A549 (cell line): ENCODE results near the gene ARFGEF3. TPM values are rescaled to one million over a fixed set of nuclear protein-coding genes. Genes with fewer than 3 reads are reported as not detected.
A peak's percentile ranks its signal among the peaks of the same experiment; 100 is the strongest.

Experiments used
- ATAC-seq, 2 experiments: fragments of 200-7000 bp in 1 of 2; fragments of >200 bp in 1 of 2; cut with Nextera tagmentation in 1 of 2; cut with Tn5 transposase in 1 of 2; 3 replicates each; pipeline versions ENCODE4 v1.8.0 to v1.9.1; 2018 to 2020; ENCODE audit warnings: mild to moderate bottlenecking in 1 of 2, moderate library complexity in 1 of 2
- CTCF ChIA-PET: fragments of 300-600 bp; sonication (Branson Sonifier 250); formaldehyde crosslinking; extraction: SDS; loops from one replicate; lab custom pipeline; 2021; ENCODE audit warnings: antibody characterized with exemption, inconsistent platforms; lab: Yijun Ruan, JAX
- POLR2A ChIA-PET: fragments of 350-600 bp; formaldehyde crosslinking; extraction: SDS; loops from one replicate; lab custom pipeline; 2021; ENCODE audit warnings: antibody characterized with exemption, inconsistent platforms; lab: Yijun Ruan, JAX
- DNase-seq, 2 experiments: peaks; one replicate each; pipeline versions ENCODE4 v3.0.0 to v3.0.0-alpha.2; 2011 to 2016; ENCODE audit warnings: low read depth in 1 of 2, low spot score in 1 of 2
- FAIRE-seq: peaks from 2 replicates; lab custom pipeline; 2011; peaks lifted over from hg19 to GRCh38; lab: Jason Lieb, UNC
- H3K27ac ChIP-seq, 2 experiments: fragments of >200 bp; sonication (Bioruptor Twin); formaldehyde crosslinking; 3 replicates each; pipeline ENCODE4 v1.5.1; 2016 to 2017
- H3K4me1 ChIP-seq: fragments of >200 bp; sonication (Bioruptor Twin); formaldehyde crosslinking; 3 replicates; pipeline ENCODE4 v1.6.1; 2016
- H3K4me2 ChIP-seq: fragments of >200 bp; sonication (Bioruptor Twin); formaldehyde crosslinking; 3 replicates; pipeline ENCODE4 v1.6.1; 2016
- H3K4me3 ChIP-seq: fragments of >200 bp; sonication (Bioruptor Twin); formaldehyde crosslinking; 3 replicates; pipeline ENCODE4 v1.5.1; 2016
- H3K9me3 ChIP-seq: fragments of >200 bp; sonication (Bioruptor Twin); formaldehyde crosslinking; 3 replicates; pipeline ENCODE4 v1.6.1; 2016
- CBX2 ChIP-seq: fragments of 200-600 bp; sonication (generic); IDR thresholded peaks from 2 replicates; pipeline ENCODE4 v1.6.1; 2016; ENCODE audit warnings: low read depth, mild to moderate bottlenecking, borderline replicate concordance
- CHD2 ChIP-seq: fragments of 150-350 bp; IDR thresholded peaks from 2 replicates; pipeline ENCODE4 v1.6.1; 2014; ENCODE audit warnings: low read length; ENCODE audit not compliant: partially characterized antibody
- CHD4 ChIP-seq: fragments of 200-600 bp; sonication (generic); IDR thresholded peaks from 2 replicates; pipeline ENCODE4 v1.6.1; 2016; ENCODE audit warnings: antibody characterized with exemption, mild to moderate bottlenecking, borderline replicate concordance
- EHF ChIP-seq: fragments of 250-450 bp; sonication (Bioruptor Pico); IDR thresholded peaks from 2 replicates; pipeline ENCODE4 v1.5.0; 2020; ENCODE audit warnings: mild to moderate bottlenecking
- EHMT2 ChIP-seq: fragments of 200-600 bp; sonication (generic); IDR thresholded peaks from 2 replicates; pipeline ENCODE4 v1.6.1; 2016; ENCODE audit warnings: antibody characterized with exemption, low read depth, mild to moderate bottlenecking, moderate library complexity
- ELK1 ChIP-seq: fragments of 150-350 bp; IDR thresholded peaks from 2 replicates; pipeline ENCODE4 v1.6.1; 2014; ENCODE audit warnings: low read depth, mild to moderate bottlenecking, low read length
- FOXS1 ChIP-seq: fragments of 250-450 bp; sonication (Bioruptor Pico); IDR thresholded peaks from 2 replicates; pipeline ENCODE4 v1.5.0; 2020; ENCODE audit warnings: mild to moderate bottlenecking, moderate library complexity
- GATA3 ChIP-seq: IDR thresholded peaks from 2 replicates; pipeline ENCODE4 v1.6.1; 2012; ENCODE audit warnings: borderline replicate concordance
- HOXB13 ChIP-seq: fragments of 250-450 bp; sonication (Bioruptor Pico); IDR thresholded peaks from 2 replicates; pipeline ENCODE4 v1.5.0; 2020; ENCODE audit warnings: low read depth, mild to moderate bottlenecking, moderate library complexity
- JUN ChIP-seq, 2 experiments: fragments of >200 bp; sonication (Bioruptor Twin); formaldehyde crosslinking; IDR thresholded peaks; 2 replicates in 1 of 2; 3 replicates in 1 of 2; pipeline ENCODE4 v1.6.1; 2016 to 2017
- KDM1A ChIP-seq: fragments of 200-600 bp; sonication (generic); IDR thresholded peaks from 2 replicates; pipeline ENCODE4 v1.6.1; 2016; ENCODE audit warnings: low read depth, mild to moderate bottlenecking
- MAFK ChIP-seq: fragments of 450-650 bp; IDR thresholded peaks from 2 replicates; pipeline ENCODE4 v1.6.1; 2014; ENCODE audit not compliant: partially characterized antibody
- MAX ChIP-seq: IDR thresholded peaks from 2 replicates; pipeline ENCODE4 v1.6.1; 2012
- MYC ChIP-seq: IDR thresholded peaks from 2 replicates; pipeline ENCODE4 v1.6.1; 2012; ENCODE audit warnings: mild to moderate bottlenecking, inconsistent platforms, low read length, improper control_type of control experiment, borderline replicate concordance
- NFE2L2 ChIP-seq: fragments of 150-350 bp; conservative IDR thresholded peaks from 2 replicates; pipeline ENCODE4 v1.6.1; 2014; ENCODE audit warnings: low read length
- NPAS2 ChIP-seq: fragments of 250-450 bp; sonication (Bioruptor Pico); IDR thresholded peaks from 2 replicates; pipeline ENCODE4 v1.8.0; 2022; ENCODE audit warnings: mild to moderate bottlenecking, moderate library complexity, borderline replicate concordance
- POLR2A ChIP-seq: IDR thresholded peaks from 2 replicates; pipeline ENCODE4 v1.6.1; 2012; ENCODE audit warnings: mild to moderate bottlenecking, low read length
- POLR2AphosphoS2 ChIP-seq: conservative IDR thresholded peaks from 2 replicates; pipeline ENCODE4 v1.6.1; 2012; ENCODE audit warnings: low read length, improper control_type of control experiment, inconsistent platforms
- RAD21 ChIP-seq, 2 experiments: fragments of >200 bp in 1 of 2; sonication (Bioruptor Twin) in 1 of 2; formaldehyde crosslinking in 1 of 2; IDR thresholded peaks in 1 of 2; conservative IDR thresholded peaks in 1 of 2; 2 replicates in 1 of 2; 3 replicates in 1 of 2; pipeline ENCODE4 v1.6.1; 2012 to 2018; ENCODE audit warnings: inconsistent platforms in 1 of 2
- RARB ChIP-seq: fragments of 250-450 bp; sonication (Bioruptor Pico); IDR thresholded peaks from 2 replicates; pipeline ENCODE4 v1.8.0; 2021; ENCODE audit warnings: mild to moderate bottlenecking, moderate library complexity
- RFX5 ChIP-seq: fragments of 450-650 bp; IDR thresholded peaks from 2 replicates; pipeline ENCODE4 v1.7.1; 2014; ENCODE audit warnings: antibody characterized with exemption, mild to moderate bottlenecking, moderate library complexity
- SMC3 ChIP-seq: fragments of >200 bp; sonication (Bioruptor Twin); formaldehyde crosslinking; IDR thresholded peaks from 3 replicates; pipeline ENCODE4 v1.6.1; 2018; ENCODE audit warnings: inconsistent platforms
- ZC3H11A ChIP-seq: fragments of 450-650 bp; IDR thresholded peaks from 2 replicates; pipeline ENCODE4 v1.6.1; 2014; ENCODE audit warnings: antibody characterized with exemption, mild to moderate bottlenecking
- ZNF302 ChIP-seq: fragments of 250-450 bp; sonication (Bioruptor Pico); IDR thresholded peaks from 2 replicates; pipeline ENCODE4 v1.9.0; 2021; ENCODE audit warnings: inconsistent platforms, mild to moderate bottlenecking, moderate library complexity
- WGBS: methylation state at CpG from one replicate; pipeline ENCODE4 v1.1.6; 2017; ENCODE audit errors: missing lambda C conversion rate; 5-methylcytosine and 5-hydroxymethylcytosine counted together
- polyA plus RNA-seq, 4 experiments: library from polyadenylated mRNA; depleted of rRNA in 3 of 4; stranded (reverse); fragments of >200 nt; fragmentation: RNase III in 1 of 4; extraction: RNeasy Plus Mini Kit Qiagen cat#74134 plus additional on column Dnase treatment in 1 of 4; gene quantifications; 2 replicates in 3 of 4; 3 replicates in 1 of 4; pipeline ENCODE4 v1.2.3, GENCODE V29; 2011 to 2017
- TF ChIP-seq, protein P1 (sequence below): fragments of 450-650 bp; IDR thresholded peaks from 2 replicates; pipeline ENCODE4 v1.6.1; 2014; ENCODE audit warnings: antibody characterized with exemption
- TF ChIP-seq, protein P2 (sequence below): fragments of 250-450 bp; sonication (Bioruptor Pico); IDR thresholded peaks from 2 replicates; pipeline ENCODE4 v1.5.0; 2020; ENCODE audit warnings: low read depth, mild to moderate bottlenecking, moderate library complexity
- TF ChIP-seq, protein P3 (sequence below): fragments of 200-600 bp; sonication (generic); IDR thresholded peaks from 2 replicates; pipeline ENCODE4 v1.6.1; 2016; ENCODE audit warnings: antibody characterized with exemption, mild to moderate bottlenecking, moderate library complexity
- TF ChIP-seq, protein P4 (sequence below): IDR thresholded peaks from 2 replicates; pipeline ENCODE4 v1.6.1; 2012

Gene ARFGEF3
- polyA plus RNA-seq, 2 of the 4 experiments (the other 2 are of a cell fraction): 0.15 to 0.83 TPM

DNA sequence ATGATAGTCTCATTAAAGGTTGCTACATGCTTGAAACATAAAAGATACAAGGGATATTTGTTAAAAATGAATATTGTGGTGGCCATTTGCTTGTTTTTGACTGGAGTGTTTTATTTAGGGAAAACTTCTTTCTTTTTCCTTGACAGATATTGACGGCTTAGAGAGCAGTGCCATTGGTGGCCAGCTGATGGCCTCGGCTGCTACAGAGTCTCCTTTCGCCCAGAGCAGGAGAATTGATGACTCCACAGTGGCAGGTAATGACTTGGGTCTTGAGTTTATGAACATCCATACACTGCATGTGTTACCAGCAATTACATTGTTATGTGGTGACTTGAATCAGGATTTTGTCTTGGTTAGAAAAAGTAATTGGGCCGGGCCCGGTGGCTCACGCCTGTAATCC, 124.1 kb downstream of the ARFGEF3 start:
- ATAC-seq (peak in 1 of 2 experiments; percentile 49; a peak in 1 of 6 replicates), FAIRE-seq (no peak), DNase-seq (no peak)
- Histone ChIP-seq H3K9me3 (no peaks in the 10 kb centered on the region), H3K27ac (no peak overlapping the region), H3K4me3 (no peak overlapping the region), H3K4me2 (no peak overlapping the region), H3K4me1 (no peaks in the 10 kb centered on the region)
- WGBS: 73% methylated on average over 6 of the region's 6 CpGs
- no peak for TF ChIP-seq NFE2L2
- no peak for TF ChIP-seq HOXB13 (CRISPR knock-in tag)
- TF ChIP-seq ZC3H11A: no peak
- TF ChIP-seq EHF (CRISPR knock-in tag): no peak
- no peak for TF ChIP-seq GATA3
- no peak for TF ChIP-seq RARB (CRISPR knock-in tag)
- no peak for TF ChIP-seq FOXS1
- no peak for TF ChIP-seq ZNF302
- no peak for TF ChIP-seq KDM1A
- TF ChIP-seq CBX2: no peak
- TF ChIP-seq MAX: no peak
- TF ChIP-seq, protein P1, sequence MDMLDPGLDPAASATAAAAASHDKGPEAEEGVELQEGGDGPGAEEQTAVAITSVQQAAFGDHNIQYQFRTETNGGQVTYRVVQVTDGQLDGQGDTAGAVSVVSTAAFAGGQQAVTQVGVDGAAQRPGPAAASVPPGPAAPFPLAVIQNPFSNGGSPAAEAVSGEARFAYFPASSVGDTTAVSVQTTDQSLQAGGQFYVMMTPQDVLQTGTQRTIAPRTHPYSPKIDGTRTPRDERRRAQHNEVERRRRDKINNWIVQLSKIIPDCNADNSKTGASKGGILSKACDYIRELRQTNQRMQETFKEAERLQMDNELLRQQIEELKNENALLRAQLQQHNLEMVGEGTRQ: no peak
- no peak for TF ChIP-seq EHMT2
- TF ChIP-seq ELK1: no peak
- TF ChIP-seq RAD21 (conservative IDR thresholded peaks at IDR 0.05 in 1 of 2, IDR thresholded peaks at IDR 0.05 in 1 of 2): no peak
- TF ChIP-seq, protein P2, sequence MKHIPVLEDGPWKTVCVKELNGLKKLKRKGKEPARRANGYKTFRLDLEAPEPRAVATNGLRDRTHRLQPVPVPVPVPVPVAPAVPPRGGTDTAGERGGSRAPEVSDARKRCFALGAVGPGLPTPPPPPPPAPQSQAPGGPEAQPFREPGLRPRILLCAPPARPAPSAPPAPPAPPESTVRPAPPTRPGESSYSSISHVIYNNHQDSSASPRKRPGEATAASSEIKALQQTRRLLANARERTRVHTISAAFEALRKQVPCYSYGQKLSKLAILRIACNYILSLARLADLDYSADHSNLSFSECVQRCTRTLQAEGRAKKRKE (CRISPR knock-in tag): no peak
- no peak for TF ChIP-seq POLR2AphosphoS2
- TF ChIP-seq NPAS2 (CRISPR knock-in tag): no peak
- no peak for TF ChIP-seq MYC
- TF ChIP-seq CHD2: no peak
- POLR2A ChIA-PET: no interaction called here
- CTCF ChIA-PET: interaction anchor here (0.6 kb wide), 2 partner anchors 53 to 896 kb away, joined by 3 read pairs; no protein-coding TSS in a partner anchor

- TF ChIP-seq RFX5 (no peak), MAFK (no peak), CHD4 (no peak), ZNF302 (no peak), POLR2A (no peak), MAX (no peak), KDM1A (no peak), JUN (IDR thresholded peaks at IDR 0.05) (no peak), HOXB13 (CRISPR knock-in tag) (no peak), GATA3 (no peak), SMC3 (no peak), RARB (CRISPR knock-in tag) (no peak)
- TF ChIP-seq, protein P3, sequence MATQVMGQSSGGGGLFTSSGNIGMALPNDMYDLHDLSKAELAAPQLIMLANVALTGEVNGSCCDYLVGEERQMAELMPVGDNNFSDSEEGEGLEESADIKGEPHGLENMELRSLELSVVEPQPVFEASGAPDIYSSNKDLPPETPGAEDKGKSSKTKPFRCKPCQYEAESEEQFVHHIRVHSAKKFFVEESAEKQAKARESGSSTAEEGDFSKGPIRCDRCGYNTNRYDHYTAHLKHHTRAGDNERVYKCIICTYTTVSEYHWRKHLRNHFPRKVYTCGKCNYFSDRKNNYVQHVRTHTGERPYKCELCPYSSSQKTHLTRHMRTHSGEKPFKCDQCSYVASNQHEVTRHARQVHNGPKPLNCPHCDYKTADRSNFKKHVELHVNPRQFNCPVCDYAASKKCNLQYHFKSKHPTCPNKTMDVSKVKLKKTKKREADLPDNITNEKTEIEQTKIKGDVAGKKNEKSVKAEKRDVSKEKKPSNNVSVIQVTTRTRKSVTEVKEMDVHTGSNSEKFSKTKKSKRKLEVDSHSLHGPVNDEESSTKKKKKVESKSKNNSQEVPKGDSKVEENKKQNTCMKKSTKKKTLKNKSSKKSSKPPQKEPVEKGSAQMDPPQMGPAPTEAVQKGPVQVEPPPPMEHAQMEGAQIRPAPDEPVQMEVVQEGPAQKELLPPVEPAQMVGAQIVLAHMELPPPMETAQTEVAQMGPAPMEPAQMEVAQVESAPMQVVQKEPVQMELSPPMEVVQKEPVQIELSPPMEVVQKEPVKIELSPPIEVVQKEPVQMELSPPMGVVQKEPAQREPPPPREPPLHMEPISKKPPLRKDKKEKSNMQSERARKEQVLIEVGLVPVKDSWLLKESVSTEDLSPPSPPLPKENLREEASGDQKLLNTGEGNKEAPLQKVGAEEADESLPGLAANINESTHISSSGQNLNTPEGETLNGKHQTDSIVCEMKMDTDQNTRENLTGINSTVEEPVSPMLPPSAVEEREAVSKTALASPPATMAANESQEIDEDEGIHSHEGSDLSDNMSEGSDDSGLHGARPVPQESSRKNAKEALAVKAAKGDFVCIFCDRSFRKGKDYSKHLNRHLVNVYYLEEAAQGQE: no peak
- TF ChIP-seq, protein P1: no peak
- TF ChIP-seq, protein P4, sequence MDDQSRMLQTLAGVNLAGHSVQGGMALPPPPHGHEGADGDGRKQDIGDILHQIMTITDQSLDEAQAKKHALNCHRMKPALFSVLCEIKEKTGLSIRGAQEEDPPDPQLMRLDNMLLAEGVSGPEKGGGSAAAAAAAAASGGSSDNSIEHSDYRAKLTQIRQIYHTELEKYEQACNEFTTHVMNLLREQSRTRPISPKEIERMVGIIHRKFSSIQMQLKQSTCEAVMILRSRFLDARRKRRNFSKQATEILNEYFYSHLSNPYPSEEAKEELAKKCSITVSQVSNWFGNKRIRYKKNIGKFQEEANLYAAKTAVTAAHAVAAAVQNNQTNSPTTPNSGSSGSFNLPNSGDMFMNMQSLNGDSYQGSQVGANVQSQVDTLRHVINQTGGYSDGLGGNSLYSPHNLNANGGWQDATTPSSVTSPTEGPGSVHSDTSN: no peak
- Histone ChIP-seq H3K4me1 (no peaks in the 10 kb centered on the region), H3K4me3 (no peak overlapping the region), H3K4me2 (no peak overlapping the region), H3K9me3 (no peaks in the 10 kb centered on the region), H3K27ac (no peak overlapping the region)
- 92% methylated on average over 17 of the region's 17 CpGs for WGBS
- FAIRE-seq (no peak), ATAC-seq (no peak), DNase-seq (no peak)
- ChIA-PET POLR2A (no interaction called here), CTCF (interaction anchor here (1.6 kb wide), 1 partner anchor 170 kb away, joined by 5 read pairs; no protein-coding TSS in a partner anchor)
Observed at GRCh38 chr6:138286698-138287097, 125.0 kb downstream of the ARFGEF3 start.
